ENCODE measurements around the gene MAST4.

MAST4 gene

DNA sequence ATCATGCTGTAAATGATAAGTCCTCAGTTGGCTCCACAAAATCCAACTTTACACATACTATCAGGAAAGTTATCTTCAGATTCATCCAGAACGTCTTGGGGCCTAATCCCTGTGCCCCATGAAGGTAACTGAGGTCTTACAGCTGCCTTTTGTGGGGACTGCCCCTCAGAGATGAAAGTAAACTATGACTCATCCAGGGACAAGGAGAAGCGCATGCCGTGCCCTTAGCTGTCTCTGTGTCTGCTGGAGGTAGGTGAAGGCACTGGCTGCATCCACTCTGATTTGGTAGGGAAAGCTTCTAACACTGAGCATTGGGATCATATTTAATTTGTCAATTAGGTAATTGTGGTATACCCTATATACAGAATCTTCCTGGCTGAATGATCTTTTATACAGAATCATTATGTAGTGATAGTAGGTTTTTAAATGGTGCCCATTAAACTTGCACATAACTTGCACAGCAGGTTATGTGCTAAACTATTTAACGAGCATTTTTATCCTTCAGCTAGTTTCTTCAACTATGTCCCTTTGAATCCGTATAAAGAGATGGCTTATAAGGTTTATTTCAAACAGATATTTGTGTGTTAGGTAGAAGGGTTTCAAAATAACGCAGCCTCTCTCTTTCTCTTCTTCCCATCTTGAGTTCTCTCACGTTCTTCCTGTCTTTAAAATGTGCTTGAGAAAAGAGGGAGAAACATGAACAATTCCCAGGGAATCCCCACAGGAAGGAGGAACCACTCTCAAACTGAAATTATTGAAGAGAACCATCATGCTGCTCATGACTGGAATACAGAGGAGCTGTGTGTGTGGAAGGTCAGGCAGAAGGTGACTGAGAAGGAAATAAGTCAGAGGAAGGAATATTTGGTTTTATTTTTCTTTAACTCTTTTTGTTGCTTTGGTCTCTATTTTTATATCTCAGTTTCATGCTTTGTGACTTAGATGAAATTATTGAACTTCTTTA is 349.5 kb downstream of the MAST4 start:
- Histone ChIP-seq H3K36me3 (ENCODE audit: low read depth) (no peaks in the 10 kb centered on the region), H3K27ac (ENCODE audit: poor library complexity, severe bottlenecking) (no peak overlapping the region), H3K4me3 (ENCODE audit: severe bottlenecking) (no peak overlapping the region), H3K4me1 (ENCODE audit: insufficient read depth, poor library complexity, severe bottlenecking) (no peaks in the 10 kb centered on the region), H3K27me3 (ENCODE audit: insufficient read depth, poor library complexity, severe bottlenecking) (no peaks in the 10 kb centered on the region), H3K9me3 (ENCODE audit: severe bottlenecking) (no peaks in the 10 kb centered on the region)
- DNase-seq (ENCODE audit: low spot score) (no peak), ATAC-seq (ENCODE audit: low read depth) (0 out of 3 replicates have a peak, but pooled peaks have one; percentile 17)
- TF ChIP-seq CTCF (IDR thresholded peaks at IDR 0.05; ENCODE audit: poor library complexity, severe bottlenecking): no peak

DNA sequence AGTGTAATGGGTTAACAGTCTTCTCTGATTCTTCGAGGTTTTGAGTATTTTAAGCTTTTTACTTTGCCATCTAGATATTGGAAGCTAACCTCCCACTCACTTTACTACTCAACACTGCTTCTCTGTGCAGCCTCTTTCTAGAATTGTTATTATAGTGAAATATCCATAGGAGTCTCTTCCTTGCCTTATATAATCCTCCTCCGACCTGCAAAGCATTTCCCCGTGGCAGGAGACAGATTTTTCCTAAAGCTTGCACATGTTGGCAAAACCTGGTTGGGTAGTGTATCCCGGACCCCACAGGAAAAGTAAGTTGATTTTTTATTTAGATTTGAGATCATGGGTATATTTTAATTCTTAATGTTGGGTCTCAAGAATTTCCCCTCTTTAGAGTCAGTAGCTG is 351.3 kb downstream of the MAST4 start:
- DNase-seq (ENCODE audit: low spot score) (no peak), ATAC-seq (ENCODE audit: low read depth) (no peak)
- Histone ChIP-seq H3K36me3 (ENCODE audit: low read depth) (no peaks in the 10 kb centered on the region), H3K27ac (ENCODE audit: poor library complexity, severe bottlenecking) (no peak overlapping the region), H3K9me3 (ENCODE audit: severe bottlenecking) (no peaks in the 10 kb centered on the region), H3K27me3 (ENCODE audit: insufficient read depth, poor library complexity, severe bottlenecking) (no peaks in the 10 kb centered on the region), H3K4me3 (ENCODE audit: severe bottlenecking) (no peak overlapping the region), H3K4me1 (ENCODE audit: insufficient read depth, poor library complexity, severe bottlenecking) (no peaks in the 10 kb centered on the region)
- TF ChIP-seq CTCF (IDR thresholded peaks at IDR 0.05; ENCODE audit: poor library complexity, severe bottlenecking): no peak

DNA sequence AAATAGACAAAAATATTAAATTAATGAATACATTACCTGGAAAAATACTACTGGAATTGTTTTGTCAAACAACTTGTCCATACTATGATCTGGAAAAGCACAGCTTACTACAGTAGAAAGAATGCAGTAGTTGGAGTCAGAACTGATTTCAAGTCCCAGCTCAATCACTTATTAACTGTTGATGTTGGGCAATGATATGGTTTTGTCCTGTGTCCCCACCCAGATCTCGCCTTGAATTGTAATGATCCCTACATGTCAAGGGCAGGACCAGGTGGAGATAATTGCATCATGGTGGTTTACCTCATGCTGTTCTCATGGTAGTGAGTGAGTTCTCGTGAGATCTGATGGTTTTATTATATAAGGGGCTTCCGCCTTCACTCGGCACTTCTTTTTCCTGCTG is 352.9 kb downstream of the MAST4 start:
- H3K27ac ChIP-seq (ENCODE audit: poor library complexity, severe bottlenecking): no peak overlapping the region
- H3K4me3 ChIP-seq (ENCODE audit: severe bottlenecking): no peak overlapping the region
- no peak for TF ChIP-seq CTCF (IDR thresholded peaks at IDR 0.05; ENCODE audit: poor library complexity, severe bottlenecking)
- H3K27me3 ChIP-seq (ENCODE audit: insufficient read depth, poor library complexity, severe bottlenecking): no peaks in the 10 kb centered on the region
- DNase-seq (ENCODE audit: low spot score) (no peak), ATAC-seq (ENCODE audit: low read depth) (no peak)
- no peaks in the 10 kb centered on the region for H3K4me1 ChIP-seq (ENCODE audit: insufficient read depth, poor library complexity, severe bottlenecking)
- H3K9me3 ChIP-seq (ENCODE audit: severe bottlenecking): no peaks in the 10 kb centered on the region
- H3K36me3 ChIP-seq (ENCODE audit: low read depth): no peaks in the 10 kb centered on the region

DNA sequence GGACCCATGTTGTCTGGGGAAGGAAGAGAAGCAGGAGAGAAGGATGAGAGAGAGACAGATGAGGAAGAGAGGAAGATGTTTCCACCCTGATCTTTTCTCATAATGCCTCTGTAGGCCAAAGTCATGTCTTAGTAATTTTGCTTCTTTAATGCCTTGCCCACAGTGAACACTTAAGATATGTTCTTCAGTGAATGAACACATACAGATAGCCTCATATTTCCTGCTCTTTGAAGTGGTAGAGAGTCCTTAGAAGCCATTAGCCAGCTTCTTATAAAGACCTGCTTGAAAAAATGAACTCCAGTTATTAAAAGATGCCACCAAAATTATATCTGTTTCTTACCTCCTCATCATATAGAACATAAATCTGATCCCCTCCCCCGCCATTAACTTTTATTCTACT is 356.0 kb downstream of the MAST4 start:
- Histone ChIP-seq H3K27me3 (ENCODE audit: insufficient read depth, poor library complexity, severe bottlenecking) (no peaks in the 10 kb centered on the region), H3K9me3 (ENCODE audit: severe bottlenecking) (no peaks in the 10 kb centered on the region)
- no peak for ATAC-seq (ENCODE audit: low read depth)

More for the DNA sequence above, 356.0 kb downstream of the MAST4 start:
- H3K36me3 ChIP-seq (ENCODE audit: low read depth): no peaks in the 10 kb centered on the region
- no peak for TF ChIP-seq CTCF (IDR thresholded peaks at IDR 0.05; ENCODE audit: poor library complexity, severe bottlenecking)
- DNase-seq (ENCODE audit: low spot score): no peak
- no peak overlapping the region for H3K27ac ChIP-seq (ENCODE audit: poor library complexity, severe bottlenecking)
- no peak overlapping the region for H3K4me3 ChIP-seq (ENCODE audit: severe bottlenecking)
- no peaks in the 10 kb centered on the region for H3K4me1 ChIP-seq (ENCODE audit: insufficient read depth, poor library complexity, severe bottlenecking)

Data from RWPE2 (cell line).